Effector memory CD8-positive, alpha-beta T cell (primary cell): ENCODE data around the gene METTL22.
A peak's percentile ranks its signal among the peaks of the same experiment; 100 is the strongest.

ENCODE experiments used
- ATAC-seq: fragments of 150-1000 bp; cut with Tn5 transposase; replicated peaks from 2 replicates; pipeline ENCODE4 v1.10.0; 2021; ENCODE audit warnings: mild to moderate bottlenecking, moderate library complexity
- DNase-seq, 3 experiments: peaks; one replicate each; pipeline ENCODE4 v3.0.0; 2021
- H3K27ac Mint-ChIP-seq, 2 donors: one replicate each; pipeline ENCODE4 v1.8.0; 2022; ENCODE audit warnings: mild to moderate bottlenecking in 2 of 2, mixed read lengths in 2 of 2, moderate library complexity in 2 of 2
- H3K27me3 Mint-ChIP-seq, 2 donors: one replicate each; pipeline ENCODE4 v1.8.0; 2022; ENCODE audit warnings: mixed read lengths in 2 of 2
- H3K36me3 Mint-ChIP-seq: one replicate; pipeline ENCODE4 v1.8.0; 2022; ENCODE audit warnings: mild to moderate bottlenecking, moderate library complexity, mixed read lengths; ENCODE audit not compliant: insufficient read depth
- H3K4me1 Mint-ChIP-seq, 2 donors: one replicate each; pipeline ENCODE4 v1.8.0; 2022; ENCODE audit warnings: low read depth in 2 of 2, mixed read lengths in 2 of 2
- H3K4me3 Mint-ChIP-seq, 2 donors: one replicate each; pipeline ENCODE4 v1.8.0; 2022; ENCODE audit warnings: mild to moderate bottlenecking in 2 of 2, mixed read lengths in 2 of 2, moderate library complexity in 2 of 2
- H3K9me3 Mint-ChIP-seq, 2 donors: one replicate each; pipeline ENCODE4 v1.8.0; 2022; ENCODE audit warnings: mixed read lengths in 2 of 2

METTL22 gene

DNA sequence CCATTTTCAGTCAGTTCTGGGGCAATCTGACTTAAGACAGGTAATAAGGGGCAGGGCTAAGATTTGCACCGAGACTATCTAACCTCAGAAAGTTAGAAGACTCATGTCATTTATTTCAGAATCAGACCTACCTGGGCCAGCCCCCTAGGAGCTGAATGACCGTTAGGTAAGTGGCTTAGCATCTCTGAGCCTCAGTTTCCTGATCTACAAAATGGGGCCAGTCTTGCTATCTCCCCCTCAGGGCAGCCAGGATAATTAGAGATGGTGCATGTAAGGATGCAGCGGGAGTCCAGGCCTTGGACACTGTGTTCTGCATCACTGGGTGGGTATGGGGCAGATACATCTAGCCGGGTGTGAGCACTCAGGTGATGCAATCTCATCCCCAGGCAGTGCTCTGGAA lies 10.4 kb upstream of the METTL22 start:
- no peaks in the 10 kb centered on the region for H3K9me3 Mint-ChIP-seq
- peaks cover 42 to 77% of the 10 kb centered on the region in 2 donors for H3K27me3 Mint-ChIP-seq
- DNase-seq (no peak), ATAC-seq (no peak)
- no peaks in the 10 kb centered on the region for H3K4me1 Mint-ChIP-seq
- no peak overlapping the region for H3K27ac Mint-ChIP-seq
- no peaks in the 10 kb centered on the region for H3K36me3 Mint-ChIP-seq
- no peak overlapping the region for H3K4me3 Mint-ChIP-seq

GRCh38 chr16:8611886-8612600 lies 9.5 kb upstream of the METTL22 start:
- no peak for DNase-seq
- Mint-ChIP-seq H3K4me1 (no peaks in the 10 kb centered on the region), H3K36me3 (no peaks in the 10 kb centered on the region), H3K4me3 (no peak overlapping the region), H3K27ac (no peak overlapping the region), H3K9me3 (no peaks in the 10 kb centered on the region), H3K27me3 (peaks cover 40 to 76% of the 10 kb centered on the region in 2 donors)
- ATAC-seq: no peak

DNA sequence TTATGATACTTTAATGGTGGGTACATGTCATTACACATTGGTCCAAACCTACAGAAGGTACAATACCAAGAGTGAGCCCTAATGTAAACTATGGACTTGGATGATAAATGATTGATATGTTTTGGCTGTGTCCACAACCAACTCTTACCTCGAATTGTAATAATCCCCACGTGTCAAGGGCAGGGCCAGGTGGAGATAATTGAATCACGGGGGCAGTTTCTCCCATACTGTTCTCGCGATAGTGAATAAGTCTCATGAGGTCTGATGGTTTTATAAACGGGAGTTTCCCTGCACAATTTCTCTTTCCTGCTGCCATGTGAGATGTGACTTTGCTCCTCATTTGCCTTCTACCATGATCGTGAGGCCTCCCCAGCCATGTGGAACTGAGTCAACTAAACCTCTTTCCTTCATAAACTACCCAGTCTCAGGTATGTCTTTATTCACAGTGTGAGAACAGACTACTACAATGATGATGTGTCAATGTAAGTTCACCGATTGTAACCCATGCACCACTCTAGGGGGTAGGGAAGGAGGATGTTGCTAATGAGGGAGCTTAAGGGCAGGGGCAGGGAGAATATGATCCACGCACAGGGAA lies 7.0 kb upstream of the METTL22 start:
- Mint-ChIP-seq H3K27me3 (peaks cover 33 to 57% of the 10 kb centered on the region in 2 donors), H3K4me3 (no peak overlapping the region)

GRCh38 chr16:8619671-8620370 lies 1.7 kb upstream of the METTL22 start:
- peaks cover 10 to 17% of the 10 kb centered on the region in 2 donors for H3K4me1 Mint-ChIP-seq
- no peak for DNase-seq
- H3K27me3 Mint-ChIP-seq: peaks cover 14 to 21% of the 10 kb centered on the region in 2 donors
- H3K27ac Mint-ChIP-seq: no peak overlapping the region
- no peaks in the 10 kb centered on the region for H3K9me3 Mint-ChIP-seq
- no peak for ATAC-seq
- H3K4me3 Mint-ChIP-seq: no peak overlapping the region
- H3K36me3 Mint-ChIP-seq: peaks cover 19% of the 10 kb centered on the region

More for the DNA sequence above, 7.0 kb upstream of the METTL22 start:
- Mint-ChIP-seq H3K27ac (no peak overlapping the region), H3K36me3 (no peaks in the 10 kb centered on the region), H3K9me3 (no peaks in the 10 kb centered on the region), H3K4me1 (no peaks in the 10 kb centered on the region)
- ATAC-seq: no peak
- DNase-seq: no peak

DNA sequence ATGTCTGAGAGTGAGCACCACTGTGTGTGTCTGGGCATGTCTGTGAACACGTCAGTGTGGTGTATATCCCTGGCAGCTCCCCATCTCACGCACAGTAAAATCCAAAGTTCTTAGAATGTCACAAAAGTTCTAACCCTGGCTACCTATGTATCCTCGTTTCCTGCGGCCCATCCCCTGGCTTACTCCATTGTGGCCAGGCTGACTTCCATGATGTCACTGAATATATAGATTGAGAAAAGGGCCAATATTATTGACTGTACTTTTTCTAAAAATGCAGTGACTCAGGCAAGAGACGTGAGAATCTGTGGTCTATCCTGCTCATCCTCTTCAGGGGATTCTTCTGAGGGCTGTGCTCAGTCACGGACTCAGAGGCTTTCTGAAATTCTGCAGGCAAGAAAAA lies 963 bp upstream of the METTL22 start:
- peak overlapping the region in 1 of 2 donors; percentile 89 for H3K27ac Mint-ChIP-seq
- ATAC-seq: no peak
- peaks cover 10 to 20% of the 10 kb centered on the region in 2 donors for H3K4me1 Mint-ChIP-seq
- no peak for DNase-seq
- H3K27me3 Mint-ChIP-seq: peaks cover 14 to 18% of the 10 kb centered on the region in 2 donors
- H3K4me3 Mint-ChIP-seq: peak overlapping the region; percentile 92 to 93
- peaks cover 19% of the 10 kb centered on the region for H3K36me3 Mint-ChIP-seq
- H3K9me3 Mint-ChIP-seq: no peaks in the 10 kb centered on the region

- ATAC-seq (no peak), DNase-seq (no peak)
- Mint-ChIP-seq H3K36me3 (peaks cover 23% of the 10 kb centered on the region), H3K27ac (peak overlapping the region; percentile 89 to 90), H3K4me3 (peak overlapping the region; percentile 92 to 93), H3K4me1 (peaks cover 10 to 20% of the 10 kb centered on the region in 2 donors), H3K27me3 (peaks cover 12 to 15% of the 10 kb centered on the region in 2 donors), H3K9me3 (no peaks in the 10 kb centered on the region)
These were observed 301 bp upstream of the METTL22 start for GRCh38 chr16:8621222-8621571.

- DNase-seq (no peak), ATAC-seq (no peak)
- Mint-ChIP-seq H3K4me1 (peaks cover 15 to 26% of the 10 kb centered on the region in 2 donors), H3K4me3 (peak overlapping the region; percentile 92 to 93), H3K36me3 (peaks cover 34% of the 10 kb centered on the region), H3K27me3 (peaks cover 8% of the 10 kb centered on the region in 2 donors), H3K9me3 (no peaks in the 10 kb centered on the region), H3K27ac (peak overlapping the region; percentile 89 to 90)
These were observed 788 bp downstream of the METTL22 start for GRCh38 chr16:8622315-8622656.

DNA sequence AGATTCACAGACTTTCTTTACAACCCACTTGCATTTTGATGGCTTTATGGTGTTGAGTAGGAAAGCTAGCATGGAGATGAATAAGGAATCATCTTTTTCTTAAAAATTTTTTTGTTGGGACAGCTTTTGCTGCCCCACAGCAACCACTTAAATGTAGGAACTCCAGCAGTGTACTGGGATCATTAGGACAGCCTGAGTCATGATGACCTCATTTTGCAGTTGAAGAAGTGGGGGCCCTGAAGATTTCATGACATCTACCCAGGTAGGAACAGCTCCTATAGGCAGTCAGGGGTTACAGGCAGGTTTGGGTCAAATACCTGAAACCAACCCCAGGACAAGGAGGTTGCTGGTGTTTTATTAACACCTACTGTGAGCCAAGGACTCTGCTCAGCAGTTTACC lies 2.1 kb downstream of the METTL22 start:
- peak overlapping the region in 1 of 2 donors; percentile 2 for H3K4me3 Mint-ChIP-seq
- ATAC-seq (no peak), DNase-seq (no peak)
- H3K27ac Mint-ChIP-seq: no peak overlapping the region
- H3K4me1 Mint-ChIP-seq: peaks cover 15 to 29% of the 10 kb centered on the region in 2 donors
- peaks cover 46% of the 10 kb centered on the region for H3K36me3 Mint-ChIP-seq
- H3K9me3 Mint-ChIP-seq: no peaks in the 10 kb centered on the region
- peaks cover 8% of the 10 kb centered on the region in 2 donors for H3K27me3 Mint-ChIP-seq

- H3K27ac Mint-ChIP-seq: peak overlapping the region in 1 of 2 donors; percentile 69
- H3K4me3 Mint-ChIP-seq: no peak overlapping the region
- ATAC-seq (no peak), DNase-seq (no peak)
- peaks cover 16 to 29% of the 10 kb centered on the region in 2 donors for H3K4me1 Mint-ChIP-seq
- peaks cover 60% of the 10 kb centered on the region for H3K36me3 Mint-ChIP-seq
- no peaks in the 10 kb centered on the region for H3K27me3 Mint-ChIP-seq
- no peaks in the 10 kb centered on the region for H3K9me3 Mint-ChIP-seq
These were observed 4.1 kb downstream of the METTL22 start for GRCh38 chr16:8625491-8626087.

- H3K27ac Mint-ChIP-seq: peak overlapping the region in 1 of 2 donors; percentile 61
These were observed 5.4 kb downstream of the METTL22 start for GRCh38 chr16:8626946-8627345.

GRCh38 chr16:8627456-8627855 lies 6.0 kb downstream of the METTL22 start:
- no peaks in the 10 kb centered on the region for H3K9me3 Mint-ChIP-seq
- DNase-seq: no peak
- H3K4me1 Mint-ChIP-seq: peaks cover 8 to 22% of the 10 kb centered on the region in 2 donors
- peak overlapping the region in 1 of 2 donors; percentile 61 for H3K27ac Mint-ChIP-seq
- no peak overlapping the region for H3K4me3 Mint-ChIP-seq
- H3K27me3 Mint-ChIP-seq: no peaks in the 10 kb centered on the region
- ATAC-seq: no peak
- peaks cover 64% of the 10 kb centered on the region for H3K36me3 Mint-ChIP-seq

More at GRCh38 chr16:8626946-8627345, 5.4 kb downstream of the METTL22 start:
- DNase-seq: no peak
- H3K4me3 Mint-ChIP-seq: no peak overlapping the region
- no peaks in the 10 kb centered on the region for H3K9me3 Mint-ChIP-seq
- ATAC-seq: no peak
- H3K27me3 Mint-ChIP-seq: no peaks in the 10 kb centered on the region
- peaks cover 68% of the 10 kb centered on the region for H3K36me3 Mint-ChIP-seq
- H3K4me1 Mint-ChIP-seq: peaks cover 11 to 27% of the 10 kb centered on the region in 2 donors

GRCh38 chr16:8628981-8629725 lies 7.7 kb downstream of the METTL22 start:
- H3K36me3 Mint-ChIP-seq: peaks cover 64% of the 10 kb centered on the region
- no peaks in the 10 kb centered on the region for H3K27me3 Mint-ChIP-seq
- H3K4me1 Mint-ChIP-seq: peaks cover 10 to 19% of the 10 kb centered on the region in 2 donors
- no peaks in the 10 kb centered on the region for H3K9me3 Mint-ChIP-seq
- no peak overlapping the region for H3K4me3 Mint-ChIP-seq
- ATAC-seq: no peak
- H3K27ac Mint-ChIP-seq: peak overlapping the region in 1 of 2 donors; percentile 73
- DNase-seq: no peak
